GM12892 (cell line): Measurements from ENCODE around the gene PYGB.

ENCODE experiments used
- POLR2A ChIP-seq: IDR thresholded peaks from 2 replicates; pipeline ENCODE4 v1.6.1; 2011; ENCODE audit warnings: low read depth, low read length, control low read depth
- TAF1 ChIP-seq: IDR thresholded peaks from 2 replicates; pipeline ENCODE4 v1.6.1; 2011; ENCODE audit warnings: low read depth, mild to moderate bottlenecking, control low read depth, low read length, borderline replicate concordance

- TF ChIP-seq TAF1 (no peak), POLR2A (no peak)
These were observed 40.7 kb downstream of the PYGB start for GRCh38 chr20:25288291-25289181.
